ENCODE data around the gene PCDHA11. TPM values are rescaled to one million over a fixed set of nuclear protein-coding genes. Genes with fewer than 3 reads are reported as not detected.
A peak's percentile ranks its signal among the peaks of the same experiment; 100 is the strongest.

PCDHA11 gene
- total RNA-seq, 1 donor from 2014 or later = 0.79 TPM

- TF ChIP-seq, protein P1, sequence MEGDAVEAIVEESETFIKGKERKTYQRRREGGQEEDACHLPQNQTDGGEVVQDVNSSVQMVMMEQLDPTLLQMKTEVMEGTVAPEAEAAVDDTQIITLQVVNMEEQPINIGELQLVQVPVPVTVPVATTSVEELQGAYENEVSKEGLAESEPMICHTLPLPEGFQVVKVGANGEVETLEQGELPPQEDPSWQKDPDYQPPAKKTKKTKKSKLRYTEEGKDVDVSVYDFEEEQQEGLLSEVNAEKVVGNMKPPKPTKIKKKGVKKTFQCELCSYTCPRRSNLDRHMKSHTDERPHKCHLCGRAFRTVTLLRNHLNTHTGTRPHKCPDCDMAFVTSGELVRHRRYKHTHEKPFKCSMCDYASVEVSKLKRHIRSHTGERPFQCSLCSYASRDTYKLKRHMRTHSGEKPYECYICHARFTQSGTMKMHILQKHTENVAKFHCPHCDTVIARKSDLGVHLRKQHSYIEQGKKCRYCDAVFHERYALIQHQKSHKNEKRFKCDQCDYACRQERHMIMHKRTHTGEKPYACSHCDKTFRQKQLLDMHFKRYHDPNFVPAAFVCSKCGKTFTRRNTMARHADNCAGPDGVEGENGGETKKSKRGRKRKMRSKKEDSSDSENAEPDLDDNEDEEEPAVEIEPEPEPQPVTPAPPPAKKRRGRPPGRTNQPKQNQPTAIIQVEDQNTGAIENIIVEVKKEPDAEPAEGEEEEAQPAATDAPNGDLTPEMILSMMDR (IDR thresholded peaks at IDR 0.05; ENCODE audit: insufficient read depth, low read length, severe bottlenecking) = no peak
- Histone ChIP-seq H3K4me3 (ENCODE audit: low read depth, low read length) (no peak overlapping the region), H3K27me3 (ENCODE audit: control insufficient read depth, insufficient read depth, low read length) (no peaks in the 10 kb centered on the region), H3K36me3 (ENCODE audit: control insufficient read depth, insufficient read depth, low read length) (no peaks in the 10 kb centered on the region)
- no peak for DNase-seq (ENCODE audit: low read depth)
- no peak for FAIRE-seq
Measured at GRCh38 chr5:140883373-140883772, 14.6 kb downstream of the PCDHA11 start.

DNA sequence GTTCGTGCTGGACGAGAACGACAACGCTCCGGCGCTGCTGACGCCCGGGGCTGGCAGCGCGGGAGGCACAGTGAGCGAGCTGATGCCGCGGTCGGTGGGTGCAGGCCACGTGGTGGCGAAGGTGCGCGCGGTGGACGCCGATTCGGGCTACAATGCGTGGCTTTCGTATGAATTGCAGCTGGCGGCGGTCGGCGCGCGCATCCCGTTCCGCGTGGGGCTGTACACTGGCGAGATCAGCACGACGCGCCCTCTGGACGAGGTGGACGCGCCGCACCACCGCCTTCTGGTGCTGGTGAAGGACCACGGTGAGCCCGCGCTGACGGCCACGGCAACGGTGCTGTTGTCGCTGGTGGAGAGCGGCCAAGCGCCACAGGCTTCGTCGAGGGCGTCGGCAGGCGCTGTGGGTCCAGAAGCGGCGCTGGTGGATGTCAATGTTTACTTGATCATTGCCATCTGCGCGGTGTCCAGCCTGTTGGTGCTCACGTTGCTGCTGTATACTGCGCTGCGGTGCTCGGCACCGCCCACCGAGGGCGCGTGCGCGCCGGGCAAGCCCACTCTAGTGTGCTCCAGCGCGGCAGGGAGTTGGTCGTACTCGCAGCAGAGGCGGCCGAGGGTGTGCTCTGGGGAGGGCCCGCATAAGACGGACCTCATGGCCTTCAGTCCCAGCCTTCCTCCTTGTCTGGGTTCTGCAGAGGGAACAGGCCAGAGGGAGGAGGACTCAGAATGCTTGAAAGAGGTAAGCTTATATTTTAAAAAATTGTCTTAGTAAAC is 15.4 kb downstream of the PCDHA11 start:
- TF ChIP-seq, protein P1 (IDR thresholded peaks at IDR 0.05; ENCODE audit: insufficient read depth, low read length, severe bottlenecking) = no peak
- no peaks in the 10 kb centered on the region for H3K27me3 ChIP-seq (ENCODE audit: control insufficient read depth, insufficient read depth, low read length)
- no peak for FAIRE-seq
- H3K36me3 ChIP-seq (ENCODE audit: control insufficient read depth, insufficient read depth, low read length) = no peaks in the 10 kb centered on the region
- no peak overlapping the region for H3K4me3 ChIP-seq (ENCODE audit: low read depth, low read length)
- DNase-seq (ENCODE audit: low read depth) = no peak

DNA sequence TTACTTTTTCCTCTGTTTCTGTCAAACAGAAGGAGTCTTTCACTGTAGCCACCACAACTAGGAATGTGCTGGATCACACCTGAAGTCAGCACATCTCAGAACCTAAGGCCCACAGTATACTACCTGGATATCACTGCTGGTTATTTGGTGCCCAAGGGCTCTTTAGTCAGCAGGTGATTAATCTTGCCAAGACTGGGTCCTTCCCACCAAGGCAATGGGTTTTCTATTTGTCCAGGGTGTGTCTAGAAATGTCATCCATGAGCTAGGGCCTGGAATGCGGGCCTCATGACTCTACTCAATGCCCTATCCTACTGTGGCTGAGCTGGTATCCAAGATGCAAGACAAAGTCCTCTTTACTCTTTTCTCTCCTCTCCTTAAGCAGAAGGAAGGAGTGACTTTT is 47.6 kb downstream of the PCDHA11 start:
- DNase-seq (ENCODE audit: low read depth) (peak; percentile 43), FAIRE-seq (no peak)
- TF ChIP-seq, protein P1 (IDR thresholded peaks at IDR 0.05; ENCODE audit: insufficient read depth, low read length, severe bottlenecking) = no peak

More for the DNA sequence above, 47.6 kb downstream of the PCDHA11 start:
- no peaks in the 10 kb centered on the region for H3K27me3 ChIP-seq (ENCODE audit: control insufficient read depth, insufficient read depth, low read length)
- H3K36me3 ChIP-seq (ENCODE audit: control insufficient read depth, insufficient read depth, low read length) = no peaks in the 10 kb centered on the region
- no peak overlapping the region for H3K4me3 ChIP-seq (ENCODE audit: low read depth, low read length)

Other genes with a start within 250 kb of the PCDHA11 start
- gene CD14, start 235.8 kb upstream of the PCDHA11 start, total RNA-seq = 2.3 and 3.2 TPM in 2 replicates
- gene TMCO6, start 229.5 kb upstream of the PCDHA11 start, total RNA-seq = 15.7 and 18.2 TPM in 2 replicates
- 16.8 and 46.5 TPM in 2 replicates for gene NDUFA2, start 221.3 kb upstream of the PCDHA11 start, total RNA-seq
- gene IK, start 221.1 kb upstream of the PCDHA11 start, total RNA-seq = 58.4 and 98.7 TPM in 2 replicates
- 35.7 and 40.8 TPM in 2 replicates for gene WDR55, start 204.1 kb upstream of the PCDHA11 start, total RNA-seq
- 0.26 TPM in 2 replicates for gene DND1, start 195.4 kb upstream of the PCDHA11 start, total RNA-seq
- gene HARS1, start 177.6 kb upstream of the PCDHA11 start, total RNA-seq = 55.3 and 73.0 TPM in 2 replicates
- gene HARS2, start 177.5 kb upstream of the PCDHA11 start, total RNA-seq = 28.9 and 32.9 TPM in 2 replicates
- gene ZMAT2, start 168.5 kb upstream of the PCDHA11 start, total RNA-seq = 47.1 and 76.7 TPM in 2 replicates
- under 0.01 TPM in 1 of 2 replicates, not detected in the other for gene PCDHA1, start 82.8 kb upstream of the PCDHA11 start, total RNA-seq
- under 0.01 TPM in 1 of 2 replicates, not detected in the other for gene PCDHA2, start 74.1 kb upstream of the PCDHA11 start, total RNA-seq
- gene PCDHA3, start 67.9 kb upstream of the PCDHA11 start, total RNA-seq = under 0.01 TPM in 1 of 2 replicates, not detected in the other
- gene PCDHA4, start 61.9 kb upstream of the PCDHA11 start, total RNA-seq = 0.26 and 0.77 TPM in 2 replicates
- gene PCDHA5, start 47.3 kb upstream of the PCDHA11 start, total RNA-seq = 0.13 TPM in 1 of 2 replicates, not detected in the other
- gene PCDHA6, start 41.0 kb upstream of the PCDHA11 start, total RNA-seq = 0.13 TPM in 1 of 2 replicates, not detected in the other
- under 0.01 and 0.13 TPM in 2 replicates for gene PCDHA7, start 34.7 kb upstream of the PCDHA11 start, total RNA-seq
- gene PCDHA8, start 27.8 kb upstream of the PCDHA11 start, total RNA-seq = 0.13 TPM in 1 of 2 replicates, not detected in the other
- gene PCDHA9, start 20.6 kb upstream of the PCDHA11 start, total RNA-seq = under 0.01 TPM in 2 replicates
- gene PCDHA10, start 13.1 kb upstream of the PCDHA11 start, total RNA-seq = under 0.01 TPM in 2 replicates
- under 0.01 and 0.13 TPM in 2 replicates for gene PCDHA12, start 6.4 kb downstream of the PCDHA11 start, total RNA-seq
- gene PCDHA13, start 13.2 kb downstream of the PCDHA11 start, total RNA-seq = 0.13 and 0.26 TPM in 2 replicates
- 1.6 and 1.7 TPM in 2 replicates for gene PCDHAC1, start 57.3 kb downstream of the PCDHA11 start, total RNA-seq
- 14.1 and 16.8 TPM in 2 replicates for gene PCDHAC2, start 97.5 kb downstream of the PCDHA11 start, total RNA-seq
- not detected in 2 replicates for gene PCDHB1, start 182.4 kb downstream of the PCDHA11 start, total RNA-seq
- gene PCDHB2, start 225.7 kb downstream of the PCDHA11 start, total RNA-seq = 0.26 and 1.1 TPM in 2 replicates
- under 0.01 and 0.13 TPM in 2 replicates for gene PCDHB3, start 231.5 kb downstream of the PCDHA11 start, total RNA-seq